DND-41 (cell line): Measurements from ENCODE around the gene PIP5KL1.

Experiments used
- ATAC-seq: fragments of 200-7000 bp; cut with Tn5 transposase; 3 replicates; pipeline ENCODE4 v1.9.1; 2021; ENCODE audit warnings: low read depth; ENCODE audit not compliant: insufficient read depth
- DNase-seq: peaks from one replicate; pipeline ENCODE4 v3.0.0-alpha.2; 2020
- H2AFZ ChIP-seq: 2 replicates; pipeline ENCODE4 v1.6.0; 2012; ENCODE audit warnings: low read depth, low read length
- H3K27ac ChIP-seq: 2 replicates; pipeline ENCODE4 v1.5.1; 2012; ENCODE audit warnings: low read length, inconsistent platforms
- H3K27me3 ChIP-seq: fragments of 200-600 bp; sonication (generic); 2 replicates; pipeline ENCODE4 v1.6.0; 2012; ENCODE audit warnings: low read length, mild to moderate bottlenecking, inconsistent platforms; ENCODE audit not compliant: insufficient read depth, poor library complexity
- H3K36me3 ChIP-seq: 2 replicates; pipeline ENCODE4 v1.5.1; 2012; ENCODE audit warnings: low read length, inconsistent platforms; ENCODE audit not compliant: insufficient read depth
- H3K4me1 ChIP-seq: 2 replicates; pipeline ENCODE4 v1.5.1; 2012; ENCODE audit warnings: mild to moderate bottlenecking, low read length; ENCODE audit not compliant: insufficient read depth
- H3K4me2 ChIP-seq: 2 replicates; pipeline ENCODE4 v1.6.0; 2012; ENCODE audit warnings: mild to moderate bottlenecking, moderate library complexity, low read length, inconsistent platforms; ENCODE audit not compliant: insufficient read depth
- H3K4me3 ChIP-seq, 2 experiments: fragments of 200-600 bp in 1 of 2; shearing (Covaris generic) in 1 of 2; 2 replicates each; pipeline ENCODE4 v1.5.1; 2012 to 2016; ENCODE audit warnings: inconsistent platforms in 2 of 2, low read length in 2 of 2, mild to moderate bottlenecking in 2 of 2, low read depth in 1 of 2, moderate library complexity in 1 of 2
- H3K79me2 ChIP-seq: 2 replicates; pipeline ENCODE4 v1.6.0; 2012; ENCODE audit warnings: low read length, inconsistent platforms; ENCODE audit not compliant: insufficient read depth
- H3K9ac ChIP-seq: 2 replicates; pipeline ENCODE4 v1.6.0; 2012; ENCODE audit warnings: low read depth, mild to moderate bottlenecking, inconsistent platforms, low read length, moderate library complexity
- H3K9me3 ChIP-seq: 2 replicates; pipeline ENCODE4 v1.5.1; 2012; ENCODE audit warnings: low read length, moderate library complexity, mild to moderate bottlenecking, inconsistent platforms; ENCODE audit not compliant: insufficient read depth, severe bottlenecking
- H4K20me1 ChIP-seq: 2 replicates; pipeline ENCODE4 v1.6.0; 2012; ENCODE audit warnings: low read length; ENCODE audit not compliant: insufficient read depth
- EZH2 ChIP-seq: IDR thresholded peaks from 3 replicates; pipeline ENCODE4 v1.6.1; 2012; ENCODE audit warnings: borderline replicate concordance, low read depth, mild to moderate bottlenecking, moderate library complexity, low read length, inconsistent platforms; ENCODE audit not compliant: severe bottlenecking
- TF ChIP-seq, protein P1 (sequence below): IDR thresholded peaks from 2 replicates; pipeline ENCODE4 v1.5.1; 2012; ENCODE audit warnings: borderline replicate concordance, low read length, moderate library complexity, mild to moderate bottlenecking; ENCODE audit not compliant: poor library complexity, severe bottlenecking; ENCODE audit errors: extremely low read depth

The PIP5KL1 gene

GRCh38 chr9:127877566-127877998, 53.0 kb downstream of the PIP5KL1 start, which contains the start of gene AK1:
Gene AK1 (minus strand): TSS chr9:127877675. CDS start chr9:127874617, 3,058 bp downstream.
- H3K9ac ChIP-seq = no peak within 1 kb of the TSS
- TF ChIP-seq, protein P1, sequence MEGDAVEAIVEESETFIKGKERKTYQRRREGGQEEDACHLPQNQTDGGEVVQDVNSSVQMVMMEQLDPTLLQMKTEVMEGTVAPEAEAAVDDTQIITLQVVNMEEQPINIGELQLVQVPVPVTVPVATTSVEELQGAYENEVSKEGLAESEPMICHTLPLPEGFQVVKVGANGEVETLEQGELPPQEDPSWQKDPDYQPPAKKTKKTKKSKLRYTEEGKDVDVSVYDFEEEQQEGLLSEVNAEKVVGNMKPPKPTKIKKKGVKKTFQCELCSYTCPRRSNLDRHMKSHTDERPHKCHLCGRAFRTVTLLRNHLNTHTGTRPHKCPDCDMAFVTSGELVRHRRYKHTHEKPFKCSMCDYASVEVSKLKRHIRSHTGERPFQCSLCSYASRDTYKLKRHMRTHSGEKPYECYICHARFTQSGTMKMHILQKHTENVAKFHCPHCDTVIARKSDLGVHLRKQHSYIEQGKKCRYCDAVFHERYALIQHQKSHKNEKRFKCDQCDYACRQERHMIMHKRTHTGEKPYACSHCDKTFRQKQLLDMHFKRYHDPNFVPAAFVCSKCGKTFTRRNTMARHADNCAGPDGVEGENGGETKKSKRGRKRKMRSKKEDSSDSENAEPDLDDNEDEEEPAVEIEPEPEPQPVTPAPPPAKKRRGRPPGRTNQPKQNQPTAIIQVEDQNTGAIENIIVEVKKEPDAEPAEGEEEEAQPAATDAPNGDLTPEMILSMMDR = no peak
- TF ChIP-seq EZH2 = no peak
- no peaks in the 10 kb centered on the region for H3K27me3 ChIP-seq
- no peak within 1 kb of the TSS for H2AFZ ChIP-seq
- ATAC-seq (no peak), DNase-seq (no peak)
- no peaks in the 10 kb centered on the region for H3K36me3 ChIP-seq
- H3K4me3 ChIP-seq = no peak within 1 kb of the TSS
- H4K20me1 ChIP-seq = no peaks in the 10 kb centered on the region
- no peaks in the 10 kb centered on the region for H3K79me2 ChIP-seq
- no peak within 1 kb of the TSS for H3K4me2 ChIP-seq
- H3K4me1 ChIP-seq = no peaks in the 10 kb centered on the region
- no peak within 1 kb of the TSS for H3K27ac ChIP-seq
- H3K9me3 ChIP-seq = no peaks in the 10 kb centered on the region

- Histone ChIP-seq H3K4me3 (no peak overlapping the region), H3K4me2 (no peak overlapping the region), H3K36me3 (no peaks in the 10 kb centered on the region), H2AFZ (no peak overlapping the region), H3K27me3 (no peaks in the 10 kb centered on the region), H3K9ac (no peak overlapping the region), H4K20me1 (no peaks in the 10 kb centered on the region), H3K27ac (no peak overlapping the region), H3K9me3 (no peaks in the 10 kb centered on the region), H3K79me2 (no peaks in the 10 kb centered on the region), H3K4me1 (no peaks in the 10 kb centered on the region)
- ATAC-seq (no peak), DNase-seq (no peak)
- TF ChIP-seq, protein P1 = no peak
- no peak for TF ChIP-seq EZH2
Measured at GRCh38 chr9:127876764-127877562, 53.6 kb downstream of the PIP5KL1 start.

- no peak overlapping the region for H3K4me3 ChIP-seq
- ATAC-seq (no peak), DNase-seq (no peak)
- H2AFZ ChIP-seq = no peak overlapping the region
- H3K9me3 ChIP-seq = no peaks in the 10 kb centered on the region
- H3K27me3 ChIP-seq = no peaks in the 10 kb centered on the region
- H3K27ac ChIP-seq = no peak overlapping the region
- no peaks in the 10 kb centered on the region for H3K79me2 ChIP-seq
- H3K36me3 ChIP-seq = no peaks in the 10 kb centered on the region
- H4K20me1 ChIP-seq = no peaks in the 10 kb centered on the region
- TF ChIP-seq, protein P1 = no peak
- TF ChIP-seq EZH2 = no peak
- H3K9ac ChIP-seq = no peak overlapping the region
- no peak overlapping the region for H3K4me2 ChIP-seq
- no peaks in the 10 kb centered on the region for H3K4me1 ChIP-seq
Measured at GRCh38 chr9:127876026-127876763, 54.4 kb downstream of the PIP5KL1 start.
